ENCODE results near the gene FLG2.

The FLG2 gene

DNA sequence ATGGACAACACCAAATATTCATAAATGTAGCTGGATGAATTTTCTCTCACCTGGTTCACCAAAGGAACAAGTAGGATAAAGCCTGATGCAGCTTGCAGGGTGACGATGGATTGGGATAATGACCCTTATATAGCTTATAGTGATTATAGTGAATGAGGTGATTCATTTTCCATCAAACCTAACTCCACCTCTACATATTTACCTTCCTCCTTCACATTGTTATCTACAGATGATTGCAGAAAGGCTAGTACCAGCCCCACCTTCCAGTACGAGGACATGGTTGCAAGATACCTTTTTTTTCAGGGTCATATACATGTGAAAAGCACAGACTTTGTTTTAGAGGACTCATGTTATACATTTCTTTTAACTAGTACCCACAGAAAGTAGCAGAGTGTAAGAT is at the start of gene FLG2:
FLG2 (minus strand) TSS at position 101 of the 400 bp plus-strand sequence. CDS start 1,122 bp downstream, outside the sequence.
- no peak within 1 kb of the TSS for H3K27ac ChIP-seq
- DNase-seq (ENCODE audit: low read depth, low spot score) = no peak

DNA sequence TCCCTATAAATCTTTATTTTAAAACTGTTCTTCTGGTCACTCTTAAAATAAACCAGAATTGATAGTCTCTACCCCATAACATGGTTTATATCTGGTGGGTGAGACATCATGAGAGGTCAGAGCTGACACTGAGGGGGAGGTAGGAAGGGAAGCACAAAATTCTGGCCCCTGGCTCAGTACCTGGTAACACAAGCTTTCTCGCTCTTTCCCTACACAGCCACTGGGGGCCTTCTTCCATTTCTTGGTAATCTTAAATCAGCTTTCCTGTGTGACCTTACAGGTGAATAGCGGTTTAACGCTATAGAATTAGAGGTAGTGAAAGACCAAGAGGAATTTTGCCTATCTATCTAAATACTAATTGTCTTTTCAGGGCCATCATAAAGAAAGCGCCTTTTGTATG is 48.9 kb upstream of the FLG2 start:
- no peak overlapping the region for H3K27ac ChIP-seq
- no peak for DNase-seq (ENCODE audit: low read depth, low spot score)

DNA sequence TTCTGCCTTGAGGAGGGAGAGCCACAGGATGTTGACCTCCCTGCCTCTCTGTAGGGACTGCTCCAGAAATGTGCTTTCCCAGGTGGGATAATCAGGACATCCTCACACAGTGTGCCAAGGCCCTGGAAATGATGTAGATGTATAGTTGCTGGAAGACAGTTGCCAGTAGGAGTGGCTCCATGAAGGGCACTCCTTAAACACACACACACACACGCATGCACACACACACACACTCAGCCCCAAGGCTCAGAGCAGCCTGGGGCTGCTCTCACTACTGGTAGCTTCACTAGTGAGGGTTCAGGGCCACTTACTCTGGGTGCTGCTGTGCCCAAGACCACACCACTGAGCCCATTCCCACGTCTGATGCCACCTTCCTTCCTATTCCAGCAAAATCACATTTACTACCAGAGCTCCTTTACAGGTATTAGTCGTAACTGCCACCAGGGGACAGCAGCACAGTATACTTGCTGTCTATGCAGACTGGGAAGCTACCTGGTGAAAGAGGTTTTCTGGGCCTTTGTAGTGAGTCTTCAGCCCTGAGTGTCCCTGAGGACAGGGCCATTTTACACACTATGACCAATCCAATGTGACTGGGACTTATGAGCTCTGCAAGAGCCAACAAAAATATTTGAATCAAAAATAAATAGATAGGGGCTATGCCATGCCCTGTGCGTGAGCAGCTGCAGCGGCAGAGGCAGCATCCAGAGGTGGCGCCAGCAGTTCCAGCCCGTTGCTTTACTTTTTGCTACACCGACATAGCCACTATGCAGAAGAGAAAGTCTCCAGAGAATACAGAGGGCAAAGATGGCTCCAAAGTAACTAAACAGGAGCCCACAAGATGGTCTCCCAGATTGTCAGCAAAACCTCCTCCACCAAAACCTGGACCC is 39.2 kb upstream of the FLG2 start:
- H3K27ac ChIP-seq = no peak overlapping the region
- DNase-seq (ENCODE audit: low read depth, low spot score) = no peak

DNA sequence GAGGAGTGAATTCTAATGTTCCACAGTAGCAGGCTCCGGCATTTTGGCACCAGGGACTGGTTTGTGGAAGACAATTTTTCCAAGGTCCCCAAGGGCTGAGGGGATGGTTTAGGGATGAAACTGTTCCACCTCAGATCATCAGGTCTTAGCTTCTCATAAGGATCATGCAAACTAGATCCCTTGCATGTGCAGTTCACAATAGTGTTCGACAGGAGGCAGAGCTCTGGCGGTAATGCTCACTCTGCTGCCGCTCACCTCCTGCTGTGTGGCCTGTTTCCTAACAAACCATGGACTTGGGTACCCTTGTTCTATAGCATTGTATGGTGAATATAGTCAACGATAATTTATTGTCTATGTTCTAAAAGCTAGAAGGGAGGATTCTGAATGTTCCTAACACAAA is 37.7 kb upstream of the FLG2 start:
- no peak for DNase-seq (ENCODE audit: low read depth, low spot score)
- H3K27ac ChIP-seq = no peak overlapping the region

DNA sequence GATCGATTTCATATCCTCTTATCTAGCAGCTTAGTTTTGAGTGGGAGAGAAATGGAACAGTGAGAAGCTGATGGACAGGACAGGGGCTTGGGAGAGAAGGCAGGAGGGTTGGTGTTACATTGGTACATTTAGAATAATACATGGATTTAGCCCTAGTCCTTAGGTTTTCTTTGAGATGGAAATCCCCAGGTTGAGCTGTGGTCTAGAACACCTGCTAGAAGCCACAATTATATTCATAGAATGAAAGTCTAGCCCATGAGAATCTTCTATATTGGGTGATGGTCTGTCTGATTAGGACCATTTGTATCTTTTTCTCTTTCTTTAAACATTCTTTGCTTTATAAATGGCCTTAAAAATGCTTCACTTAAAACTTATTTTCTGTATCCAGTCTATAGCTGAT is 34.3 kb upstream of the FLG2 start:
- H3K27ac ChIP-seq = no peak overlapping the region
- DNase-seq (ENCODE audit: low read depth, low spot score) = no peak

DNA sequence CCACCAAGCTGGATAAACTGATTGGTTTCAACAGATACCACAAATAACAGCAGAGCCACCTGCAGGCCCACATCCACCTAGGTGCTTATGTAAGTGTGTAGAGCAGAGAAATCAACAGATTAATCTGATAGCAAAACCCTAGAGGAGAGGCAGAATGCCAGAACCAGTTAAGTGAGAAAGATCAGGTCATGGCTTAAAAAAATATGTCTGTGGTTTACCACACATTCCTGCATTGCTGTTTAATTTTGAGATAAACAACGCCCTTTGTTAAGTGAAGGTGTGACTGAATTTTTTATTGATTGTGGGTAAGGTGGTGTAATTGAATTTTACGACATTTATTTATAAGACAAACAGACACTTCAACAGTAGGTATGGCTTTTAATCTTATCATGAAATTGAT is 33.1 kb upstream of the FLG2 start:
- H3K27ac ChIP-seq = peak overlapping the region; percentile 7
- DNase-seq (ENCODE audit: low read depth, low spot score) = peak; percentile 87

DNA sequence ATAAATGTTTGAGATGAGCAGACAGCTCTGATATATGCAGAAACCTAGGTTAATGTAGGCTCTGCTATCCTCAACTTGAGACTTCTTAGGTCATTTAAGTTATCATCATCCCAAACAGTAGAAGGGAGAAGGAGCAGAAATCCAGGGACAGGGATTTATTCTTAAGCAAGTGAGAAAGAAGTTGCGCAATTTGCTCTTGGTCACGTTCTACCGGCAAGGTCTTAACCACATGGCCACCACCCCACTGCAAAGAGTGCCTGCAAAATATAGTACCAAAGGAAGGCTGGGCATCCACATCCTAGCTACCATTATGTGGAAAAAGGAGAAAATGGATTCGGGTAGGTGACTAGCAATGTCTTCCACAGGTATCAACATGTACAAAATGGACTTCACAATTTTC is 29.1 kb upstream of the FLG2 start:
- no peak for DNase-seq (ENCODE audit: low read depth, low spot score)
- H3K27ac ChIP-seq = no peak overlapping the region

DNA sequence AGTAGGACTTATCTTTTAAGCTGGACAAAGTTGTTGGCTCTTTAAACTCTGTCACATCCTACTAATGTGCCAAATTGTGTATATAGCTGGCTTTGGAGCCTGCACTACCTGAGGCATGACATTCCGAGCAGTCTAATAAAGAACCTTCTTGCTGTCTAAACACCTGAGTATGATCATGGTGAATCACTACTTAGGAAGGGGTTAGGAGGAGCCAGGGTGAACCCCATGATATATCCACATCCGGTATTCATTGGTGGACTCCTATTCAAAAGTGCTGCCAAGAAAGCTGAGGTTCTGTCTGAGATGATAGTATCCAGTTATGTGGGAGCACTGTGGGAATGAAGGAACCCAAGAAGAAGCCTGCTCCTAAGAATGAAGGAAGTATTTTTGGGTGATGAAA is 27.1 kb upstream of the FLG2 start:
- H3K27ac ChIP-seq = peak overlapping the region; percentile 15
- peak; percentile 44 for DNase-seq (ENCODE audit: low read depth, low spot score)

DNA sequence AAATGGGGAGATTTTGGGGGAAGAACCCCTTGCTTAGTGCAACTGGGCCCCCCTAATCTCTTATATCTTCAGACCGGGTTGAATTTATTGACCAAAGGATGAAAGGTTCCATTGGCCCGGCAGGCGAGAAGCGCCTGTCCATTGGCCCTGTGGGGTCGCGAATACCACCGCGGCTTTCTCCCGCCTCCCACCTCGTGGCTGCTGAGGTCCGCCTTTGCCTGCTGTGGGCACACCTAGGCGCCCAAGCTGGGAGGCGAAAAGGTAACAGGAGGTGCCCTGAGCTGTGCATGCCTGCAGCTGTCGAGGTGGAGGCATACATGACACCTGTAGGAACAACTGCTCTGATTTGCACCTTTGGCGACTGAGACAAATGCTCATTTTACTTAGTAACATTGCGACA is 21.1 kb upstream of the FLG2 start:
- no peak overlapping the region for H3K27ac ChIP-seq
- DNase-seq (ENCODE audit: low read depth, low spot score) = no peak

DNA sequence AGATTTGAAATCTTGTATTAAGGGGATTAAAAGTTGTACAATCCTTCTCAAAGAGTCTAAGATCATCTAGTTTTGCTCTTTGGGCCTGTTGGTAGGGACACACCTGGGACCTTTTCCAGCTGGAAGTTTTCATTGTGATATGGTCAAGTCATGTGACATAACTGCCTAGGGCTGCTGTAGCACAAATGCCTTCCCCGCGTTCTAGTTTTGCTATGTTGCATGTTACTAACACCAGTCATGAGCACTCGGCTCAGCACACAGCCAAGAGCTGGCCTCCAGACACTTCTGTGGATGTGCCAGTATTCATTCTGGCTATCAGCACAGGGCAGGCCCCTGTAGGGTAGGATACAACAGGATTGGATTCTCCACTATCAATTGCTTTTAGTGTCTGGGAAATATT is 14.6 kb upstream of the FLG2 start:
- no peak overlapping the region for H3K27ac ChIP-seq
- no peak for DNase-seq (ENCODE audit: low read depth, low spot score)

DNA sequence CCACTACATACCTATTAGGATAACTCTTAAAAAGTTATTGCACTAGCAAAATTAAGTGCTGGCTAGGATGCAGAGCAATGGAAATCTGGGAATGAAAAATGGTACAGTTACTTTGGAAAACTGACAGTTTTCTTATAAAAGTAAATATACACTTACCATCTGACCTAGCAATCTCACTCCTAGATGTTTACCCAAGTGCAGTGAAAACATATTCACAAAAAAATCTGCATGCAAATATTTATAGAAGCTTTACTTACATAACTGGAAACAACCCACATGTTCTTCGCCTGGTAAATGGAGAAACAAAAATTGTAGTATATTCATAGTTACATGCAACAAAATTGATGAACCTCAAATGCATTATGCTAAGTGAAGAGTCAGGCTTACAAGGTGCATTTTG is 12.9 kb upstream of the FLG2 start:
- no peak for DNase-seq (ENCODE audit: low read depth, low spot score)
- no peak overlapping the region for H3K27ac ChIP-seq

DNA sequence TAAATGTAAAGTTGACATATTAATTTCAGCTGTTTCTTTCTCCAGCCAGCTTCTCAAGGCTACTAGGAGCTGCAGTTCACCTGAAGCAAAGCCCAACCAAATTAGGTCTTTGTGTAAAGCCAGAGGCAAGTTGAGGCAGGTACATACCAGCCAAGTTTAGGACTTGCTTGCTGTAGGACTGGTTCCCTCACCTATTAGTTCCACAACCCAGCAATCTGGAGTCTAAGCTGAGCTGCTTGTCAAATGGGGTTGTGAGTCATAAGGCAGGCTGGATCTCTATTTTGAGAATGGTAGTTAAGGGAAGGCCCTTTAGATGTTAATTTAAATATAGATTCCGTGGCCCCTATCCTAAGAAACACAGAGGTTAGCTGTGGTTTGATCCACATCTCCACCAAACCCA is 7.6 kb upstream of the FLG2 start:
- DNase-seq (ENCODE audit: low read depth, low spot score) = peak; percentile 86
- H3K27ac ChIP-seq = peak overlapping the region; percentile 30

DNA sequence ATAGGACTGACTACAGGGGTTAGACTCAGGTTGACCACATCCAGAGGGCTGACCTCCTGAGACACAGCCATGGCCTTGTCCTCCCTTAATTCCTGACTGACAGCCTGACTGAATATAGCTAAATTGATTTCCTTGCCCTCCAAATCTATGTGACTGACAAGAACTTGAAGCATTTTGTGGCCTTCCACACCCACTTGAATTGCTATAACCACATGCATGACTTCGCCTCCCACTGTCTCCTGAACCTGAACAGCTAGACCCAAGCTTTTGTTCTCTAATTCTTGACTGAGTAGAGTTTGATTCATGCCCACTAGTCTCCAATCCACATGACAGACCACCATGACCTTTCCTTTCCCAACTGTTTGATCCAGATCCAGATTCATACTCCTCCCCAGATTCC is 3.1 kb downstream of the FLG2 start:
- no peak for DNase-seq (ENCODE audit: low read depth, low spot score)

DNA sequence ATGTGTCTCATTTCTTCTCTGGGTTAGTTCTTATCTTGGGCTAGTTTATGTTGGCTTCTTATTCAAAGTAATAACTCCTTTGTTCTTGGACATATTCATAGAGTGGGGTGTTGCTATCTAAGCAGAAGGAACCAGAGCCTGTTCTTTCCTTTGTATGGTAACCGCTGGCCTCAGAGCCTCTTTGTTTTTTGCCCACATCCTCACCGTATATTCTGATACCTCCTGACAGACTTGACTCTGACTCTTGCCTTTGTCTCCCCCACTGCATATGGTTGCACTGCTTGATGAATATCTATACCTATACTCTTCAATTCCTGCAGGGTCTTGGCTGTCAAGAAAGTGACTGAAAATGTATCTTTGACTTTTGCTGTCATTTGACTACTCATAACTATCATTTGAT is 10.2 kb downstream of the FLG2 start:
- DNase-seq (ENCODE audit: low read depth, low spot score) = no peak

More for the DNA sequence above, 3.1 kb downstream of the FLG2 start:
- H3K27ac ChIP-seq = no peak overlapping the region

DNA sequence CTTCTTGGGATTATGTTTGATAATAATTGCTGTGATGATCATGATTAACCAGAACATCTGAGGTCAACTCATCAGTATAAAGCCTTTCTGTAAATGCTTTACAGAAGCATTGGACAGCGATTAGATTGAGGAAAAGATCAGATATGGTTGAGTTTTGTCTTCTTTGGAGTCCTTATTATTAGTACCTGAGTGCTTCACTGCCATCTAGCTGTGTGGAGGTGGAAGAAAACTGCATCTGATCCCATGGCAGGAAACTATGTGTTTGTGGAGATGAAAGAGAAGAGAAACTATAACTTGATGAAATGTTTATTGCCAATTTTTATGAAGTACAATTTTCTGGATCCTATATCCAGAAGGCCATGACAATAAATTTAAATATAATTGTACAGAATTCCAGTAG is 11.4 kb downstream of the FLG2 start:
- DNase-seq (ENCODE audit: low read depth, low spot score) = no peak

More for the DNA sequence above, 10.2 kb downstream of the FLG2 start:
- no peak overlapping the region for H3K27ac ChIP-seq

DNA sequence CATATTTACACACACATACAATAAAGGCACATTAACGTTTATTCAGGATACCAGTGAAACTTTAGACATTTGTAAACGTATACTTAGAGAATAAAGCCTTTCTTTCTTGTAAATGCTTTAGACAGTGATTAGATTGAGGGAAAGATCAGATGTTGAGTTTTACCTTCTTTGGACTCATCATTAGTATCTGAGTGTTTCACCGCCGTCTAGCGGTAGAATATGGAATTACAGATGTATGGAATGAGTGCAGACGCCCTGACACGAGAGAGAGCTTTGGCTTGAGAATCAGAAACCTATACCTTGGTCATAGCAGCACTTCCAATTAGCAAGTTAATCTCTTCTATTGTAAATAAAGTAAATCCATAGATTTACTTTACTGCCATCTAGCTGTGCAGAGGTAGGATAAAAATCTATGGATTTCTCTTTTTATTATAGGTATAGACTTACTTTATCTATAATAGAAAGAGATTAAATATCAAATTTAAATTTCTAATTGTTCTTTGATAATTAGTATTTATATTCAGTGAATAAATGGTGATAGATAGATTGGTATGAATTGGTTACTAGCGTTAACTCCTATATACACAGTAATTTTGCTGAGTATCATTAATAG is 12.6 kb downstream of the FLG2 start:
- DNase-seq (ENCODE audit: low read depth, low spot score) = no peak
- no peak overlapping the region for H3K27ac ChIP-seq

More for the DNA sequence above, 11.4 kb downstream of the FLG2 start:
- no peak overlapping the region for H3K27ac ChIP-seq

DNA sequence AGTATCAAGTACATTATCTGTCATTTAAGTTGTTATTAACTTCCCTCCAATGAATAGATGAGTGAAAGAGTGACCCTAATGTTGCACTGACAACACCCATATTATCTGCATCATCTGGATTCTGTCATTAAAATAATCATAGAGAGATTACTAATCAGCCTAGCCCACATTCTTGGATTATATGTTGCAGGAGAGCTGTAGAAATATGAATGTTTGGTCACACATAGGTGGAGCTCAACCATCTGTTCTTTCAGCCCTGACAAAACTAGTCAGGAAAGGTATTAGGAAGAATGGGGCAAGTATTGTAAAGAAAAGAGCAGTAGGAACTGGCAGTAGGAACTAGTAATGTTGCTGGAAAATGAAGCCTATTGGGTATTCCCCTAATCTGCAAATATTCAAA is 15.4 kb downstream of the FLG2 start:
- peak overlapping the region; percentile 19 for H3K27ac ChIP-seq
- no peak for DNase-seq (ENCODE audit: low read depth, low spot score)

DNA sequence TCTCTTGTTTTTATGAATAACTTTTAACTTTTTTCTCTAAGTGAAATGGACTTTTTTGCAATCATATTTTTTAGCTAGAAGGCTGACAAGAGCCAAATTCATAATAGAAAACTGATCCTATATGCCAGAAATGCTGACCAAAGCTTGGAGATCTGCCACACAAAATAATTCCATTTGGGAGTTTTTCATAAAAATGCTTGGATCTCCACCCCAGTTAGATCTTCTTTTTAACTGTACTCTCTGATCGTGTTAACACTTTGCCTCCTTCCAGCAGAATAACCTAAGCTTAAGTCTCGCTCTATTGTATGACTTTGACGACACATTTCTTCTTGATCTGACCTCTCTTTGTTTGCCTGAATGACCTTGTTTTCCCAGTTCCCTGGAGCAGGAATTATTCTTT is 16.8 kb downstream of the FLG2 start:
- DNase-seq (ENCODE audit: low read depth, low spot score) = no peak
- H3K27ac ChIP-seq = no peak overlapping the region

DNA sequence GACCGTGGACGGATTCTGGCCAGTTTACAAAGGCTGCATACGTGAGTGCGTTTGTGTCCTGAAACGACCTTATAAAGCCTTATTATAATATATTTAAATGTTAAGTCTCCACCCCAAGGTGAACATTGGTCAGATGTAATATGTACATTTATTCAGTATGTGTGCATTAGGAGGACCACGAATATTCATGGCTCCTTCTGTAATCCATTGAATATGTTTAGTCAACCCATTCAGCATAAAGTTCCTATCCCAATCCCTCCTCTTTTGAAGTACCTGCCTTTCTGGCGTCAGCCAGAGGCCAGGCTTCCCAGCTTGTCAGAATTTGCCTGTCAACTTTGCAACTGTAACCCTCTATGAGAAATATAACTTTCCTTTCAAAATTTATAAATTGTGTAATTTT is 24.4 kb downstream of the FLG2 start:
- no peak for DNase-seq (ENCODE audit: low read depth, low spot score)
- H3K27ac ChIP-seq = no peak overlapping the region

DNA sequence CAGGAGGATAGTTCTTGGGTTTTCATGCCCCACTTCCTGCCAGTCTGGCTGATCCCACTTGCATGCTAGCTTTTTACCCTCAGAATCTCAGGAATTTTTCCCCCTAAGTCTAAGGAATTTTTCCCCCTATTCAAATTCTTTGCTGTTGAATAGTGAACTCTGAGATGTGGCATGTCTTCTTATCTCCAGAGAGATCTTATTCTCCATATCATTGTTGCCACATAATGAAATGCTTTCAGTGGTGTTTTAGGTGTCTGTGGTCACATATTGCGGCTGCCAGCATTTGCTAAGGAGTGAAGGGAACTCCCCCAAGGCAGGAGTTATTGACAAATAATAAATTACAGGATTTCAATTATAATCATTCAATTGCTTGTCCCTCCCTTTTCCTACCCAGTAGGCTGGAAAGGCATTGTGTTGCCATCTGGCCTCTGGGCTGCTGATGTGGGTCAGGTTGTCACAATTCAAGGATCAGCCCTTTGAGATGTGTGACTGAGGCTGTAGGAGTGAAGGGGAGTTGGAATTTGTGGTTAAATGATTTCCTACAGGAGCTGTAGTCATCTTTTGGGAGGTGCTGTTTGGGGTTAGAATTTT is 30.9 kb downstream of the FLG2 start:
- no peak overlapping the region for H3K27ac ChIP-seq
- no peak for DNase-seq (ENCODE audit: low read depth, low spot score)

DNA sequence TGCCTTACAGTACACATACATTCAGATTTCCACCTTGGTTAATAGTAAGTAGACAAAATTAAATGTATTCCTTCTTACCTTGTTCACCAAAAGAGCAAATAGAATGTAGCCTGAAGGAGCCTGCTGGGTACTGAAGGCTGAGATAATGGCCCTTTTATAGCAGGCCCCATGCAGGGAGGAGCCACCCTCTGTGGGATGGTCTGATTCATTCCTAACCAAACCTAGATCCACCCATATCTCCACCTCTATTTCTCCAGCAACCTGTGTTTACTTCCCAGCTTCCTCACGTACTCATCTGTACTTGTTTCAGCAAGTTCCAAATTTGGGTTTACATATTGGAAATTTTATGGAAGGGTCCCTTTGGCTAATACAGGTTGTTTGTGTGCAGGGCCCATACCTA is 34.7 kb downstream of the FLG2 start, which contains the start of gene FLG:
FLG (minus strand) TSS at position 129 of the 400 bp plus-strand sequence. CDS start 9,783 bp downstream, outside the sequence.
- DNase-seq (ENCODE audit: low read depth, low spot score) = peak; percentile 40

More for the DNA sequence above, 34.7 kb downstream of the FLG2 start, which contains the start of gene FLG:
- H3K27ac ChIP-seq = no peak within 1 kb of the TSS
